MCF 10A (cell line): ENCODE data around the gene SRP14. TPM values are rescaled to one million over a fixed set of nuclear protein-coding genes. Genes with fewer than 3 reads are reported as not detected.

Source experiments
- Bru-seq: library from RNA; stranded (reverse); fragments of 400-500 nt; gene quantifications from one replicate; lab custom pipeline; 2021; lab: Mats Ljungman, UMichigan
- BruChase-seq, 2 experiments: library from RNA; stranded (reverse); fragments of 400-500 nt; gene quantifications; one replicate each; lab custom pipeline; 2021; lab: Mats Ljungman, UMichigan
- BruUV-seq: library from RNA; stranded (reverse); fragments of 400-500 nt; replicated peaks from 2 replicates; lab custom pipeline; 2021; lab: Mats Ljungman, UMichigan
- CTCF ChIA-PET: fragments of 300-600 bp; sonication (Branson Sonifier 250); formaldehyde crosslinking; extraction: SDS; loops from one replicate; lab custom pipeline; 2021; ENCODE audit warnings: antibody characterized with exemption, inconsistent platforms; lab: Yijun Ruan, JAX
- POLR2A ChIA-PET: fragments of 300-600, 350-650 bp; sonication (Branson Sonifier 250); formaldehyde crosslinking; extraction: SDS; loops from one replicate; lab custom pipeline; 2020; ENCODE audit warnings: antibody characterized with exemption, inconsistent platforms; lab: Yijun Ruan, JAX
- DNase-seq: peaks from one replicate; pipeline ENCODE4 v3.0.0-alpha.2; 2018; ENCODE audit not compliant: unreplicated experiment
- H3K27ac Mint-ChIP-seq: one replicate; pipeline ENCODE4 v1.8.0; 2022; ENCODE audit warnings: mild to moderate bottlenecking, low read depth, mixed read lengths; ENCODE audit not compliant: unreplicated experiment
- H3K27me3 Mint-ChIP-seq: one replicate; pipeline ENCODE4 v1.8.0; 2022; ENCODE audit warnings: mixed read lengths; ENCODE audit not compliant: insufficient read depth, unreplicated experiment
- H3K36me3 Mint-ChIP-seq: one replicate; pipeline ENCODE4 v1.8.0; 2022; ENCODE audit warnings: mild to moderate bottlenecking, moderate library complexity, mixed read lengths; ENCODE audit not compliant: insufficient read depth, unreplicated experiment
- H3K4me1 Mint-ChIP-seq: one replicate; pipeline ENCODE4 v1.8.0; 2022; ENCODE audit warnings: mixed read lengths; ENCODE audit not compliant: insufficient read depth, unreplicated experiment
- H3K4me3 Mint-ChIP-seq: one replicate; pipeline ENCODE4 v1.8.0; 2022; ENCODE audit warnings: mild to moderate bottlenecking, moderate library complexity, mixed read lengths; ENCODE audit not compliant: unreplicated experiment
- H3K9me3 Mint-ChIP-seq: one replicate; pipeline ENCODE4 v1.8.0; 2022; ENCODE audit warnings: mixed read lengths; ENCODE audit not compliant: unreplicated experiment
- CTCF ChIP-seq: fragments of 200-600 bp; IDR thresholded peaks from one replicate; pipeline ENCODE4 v1.8.0; 2022; ENCODE audit warnings: antibody characterized with exemption, mild to moderate bottlenecking; ENCODE audit not compliant: unreplicated experiment
- intact Hi-C: fragments of 100-400 bp; cut with micrococcal nuclease; formaldehyde crosslinking; loops from 2 replicates; pipeline ENCODE4 v1.14.1; 2022
- long read RNA-seq: library from polyadenylated mRNA; stranded (forward); transcript quantifications from one replicate; pipeline ENCODE4 v2.0.0, GENCODE V29; 2022
- total RNA-seq: library from RNA; stranded (reverse); gene quantifications from 2 replicates; pipeline ENCODE4 v1.2.3, GENCODE V29; 2022

The SRP14 gene
- total RNA-seq (165 and 203 TPM in 2 replicates), Bru-seq, nascent RNA (percentile 97 among the genes with signal in this experiment), BruChase-seq, experiment 1, labeled RNA remaining after a 6-hour chase (percentile 99 among the genes with signal in this experiment), BruChase-seq, experiment 2, labeled RNA remaining after a 2-hour chase (percentile 97 among the genes with signal in this experiment)
- long read RNA-seq, transcript SRP14-201 (5 exons, 1,077 nt), result major isoform, 682 of 749 reads
- long read RNA-seq, transcript SRP14-204 (4 exons, 780 nt), result minor isoform, 5 of 749 reads
- long read RNA-seq, partial matches to known transcripts, result 5 of 749 reads
- long read RNA-seq, other reads (novel, unspliced or antisense), result 56 of 749 reads

GRCh38 chr15:40038638-40039543 is at the start of gene SRP14:
SRP14 (minus strand) TSS chr15:40039181; CDS start chr15:40039116, 65 bp downstream.
- peak; percentile 93 for DNase-seq
- TF ChIP-seq CTCF, result no peak
- intact Hi-C loops, result loop anchor here (2.0 to 5.0 kb wide), 2 partner anchors 152 to 252 kb away; no protein-coding TSS in a partner anchor
- POLR2A ChIA-PET, result interaction anchor here (0.5 to 2.7 kb wide), 25 partner anchors 9 to 300 kb away, joined by 3 to 12 read pairs (median 3); partner anchors contain the start of genes BMF, EIF2AK4 and FSIP1
- Mint-ChIP-seq H3K4me1 (peaks cover 9% of the 10 kb centered on the region), H3K27ac (peak within 1 kb of the TSS; percentile 97), H3K4me3 (peak within 1 kb of the TSS; percentile 92), H3K36me3 (peaks cover 40% of the 10 kb centered on the region), H3K9me3 (no peaks in the 10 kb centered on the region), H3K27me3 (no peaks in the 10 kb centered on the region)
- BruUV-seq, result no TSS peak
- CTCF ChIA-PET, result interaction anchor here (0.5 to 5.2 kb wide), 10 partner anchors 11 to 456 kb away, joined by 3 to 46 read pairs (median 4); partner anchors contain the start of genes BMF and INAFM2

- Mint-ChIP-seq H3K27me3 (no peaks in the 10 kb centered on the region), H3K4me3 (no peak overlapping the region), H3K27ac (no peak overlapping the region), H3K9me3 (no peaks in the 10 kb centered on the region), H3K4me1 (peaks cover 19% of the 10 kb centered on the region), H3K36me3 (no peaks in the 10 kb centered on the region)
- ChIA-PET POLR2A (interaction anchor here (0.8 kb wide), 1 partner anchor 15 kb away, joined by 5 read pairs; no protein-coding TSS in a partner anchor), CTCF (interaction anchor here (0.6 to 1.6 kb wide), 5 partner anchors 11 to 233 kb away, joined by 3 to 5 read pairs (median 3); no protein-coding TSS in a partner anchor)
- no peak for TF ChIP-seq CTCF
- no TSS peak for BruUV-seq
- intact Hi-C loops, result no loop called here
- no peak for DNase-seq
Observed at GRCh38 chr15:40087991-40088928, 49.3 kb upstream of the SRP14 start.

GRCh38 chr15:40087068-40087810 is 48.3 kb upstream of the SRP14 start:
- Mint-ChIP-seq H3K4me1 (peaks cover 11% of the 10 kb centered on the region), H3K9me3 (no peaks in the 10 kb centered on the region), H3K36me3 (no peaks in the 10 kb centered on the region), H3K4me3 (no peak overlapping the region), H3K27ac (no peak overlapping the region), H3K27me3 (peaks cover under 1% of the 10 kb centered on the region)
- BruUV-seq, result no TSS peak
- POLR2A ChIA-PET, result interaction anchor here (0.5 to 1.2 kb wide), 6 partner anchors 12 to 238 kb away, joined by 3 to 5 read pairs (median 3); no protein-coding TSS in a partner anchor
- CTCF ChIA-PET, result interaction anchor here (0.6 to 1.6 kb wide), 5 partner anchors 12 to 282 kb away, joined by 3 to 5 read pairs (median 3); no protein-coding TSS in a partner anchor
- no peak for DNase-seq
- intact Hi-C loops, result no loop called here
- no peak for TF ChIP-seq CTCF
